GM12878 (cell line): Measurements from ENCODE around the gene NAGA. TPM values are rescaled to one million over a fixed set of nuclear protein-coding genes. Genes with fewer than 3 reads are reported as not detected.

Experiments used
- ATAC-seq: fragments of 200-7000 bp; cut with Tn5 transposase; 3 replicates; pipeline ENCODE4 v1.9.1; 2020; ENCODE audit warnings: mild to moderate bottlenecking, moderate library complexity
- BruUV-seq: library from RNA; stranded (reverse); fragments of 400-500 nt; replicated peaks from 2 replicates; lab custom pipeline; 2021; lab: Mats Ljungman, UMichigan
- CTCF ChIA-PET: fragments of 300-600 bp; sonication (Branson Sonifier 250); formaldehyde crosslinking; extraction: SDS; loops from one replicate; lab custom pipeline; 2021; ENCODE audit warnings: inconsistent platforms; lab: Yijun Ruan, JAX
- POLR2A ChIA-PET: fragments of 350-600 bp; formaldehyde crosslinking; extraction: SDS; loops from one replicate; lab custom pipeline; 2021; ENCODE audit warnings: inconsistent platforms; lab: Charles Lee
- RAD21 ChIA-PET: fragments of 300-600 bp; sonication (Branson Sonifier 250); formaldehyde crosslinking; loops from one replicate; lab custom pipeline; 2023; ENCODE audit warnings: antibody characterized with exemption; ENCODE audit not compliant: unreplicated experiment; lab: Charles Lee
- SMC1A ChIA-PET: fragments of 300-600 bp; sonication (Branson Sonifier 250); formaldehyde crosslinking; loops from one replicate; lab custom pipeline; 2023; ENCODE audit not compliant: unreplicated experiment, uncharacterized antibody; lab: Charles Lee
- DNase-seq: peaks from one replicate; pipeline ENCODE4 v3.0.0-alpha.2; 2011; ENCODE audit warnings: low read depth, low spot score
- FAIRE-seq: peaks from 3 replicates; lab custom pipeline; 2011; peaks lifted over from hg19 to GRCh38; lab: Jason Lieb, UNC
- H2AFZ ChIP-seq: 2 replicates; pipeline ENCODE4 v1.6.0; 2011; ENCODE audit warnings: low read depth, low read length, control low read depth; ENCODE audit not compliant: control insufficient read depth
- H3K27ac ChIP-seq: 2 replicates; pipeline ENCODE4 v1.5.1; 2011; ENCODE audit warnings: control low read depth; ENCODE audit not compliant: control insufficient read depth, insufficient read depth
- H3K27me3 ChIP-seq, 2 experiments: replicated peaks in 1 of 2; 2 replicates each; pipeline versions ENCODE4 v1.6.0 to v1.6.1; 2011; ENCODE audit warnings: low read length in 1 of 2; ENCODE audit not compliant: control insufficient read depth in 2 of 2, insufficient read depth in 2 of 2
- H3K36me3 ChIP-seq, 2 experiments: 2 replicates each; pipeline ENCODE4 v1.5.1; 2011; ENCODE audit warnings: low read length in 1 of 2; ENCODE audit not compliant: control insufficient read depth in 2 of 2, insufficient read depth in 2 of 2
- H3K4me1 ChIP-seq: 2 replicates; pipeline ENCODE4 v1.6.1; 2011; ENCODE audit warnings: mild to moderate bottlenecking, low read length, moderate library complexity, mixed read lengths; ENCODE audit not compliant: control insufficient read depth, insufficient read depth
- H3K4me2 ChIP-seq: 2 replicates; pipeline ENCODE4 v1.6.0; 2011; ENCODE audit warnings: control low read depth; ENCODE audit not compliant: control insufficient read depth, insufficient read depth
- H3K4me3 ChIP-seq: fragments of 200-600 bp; sonication (generic); 2 replicates; pipeline ENCODE4 v1.5.1; 2016
- H3K79me2 ChIP-seq: 2 replicates; pipeline ENCODE4 v1.6.0; 2011; ENCODE audit warnings: low read length; ENCODE audit not compliant: control insufficient read depth, insufficient read depth
- H3K9ac ChIP-seq: 2 replicates; pipeline ENCODE4 v1.8.0; 2011; ENCODE audit warnings: low read length, control low read depth, mixed read lengths; ENCODE audit not compliant: control insufficient read depth, insufficient read depth
- H3K9me3 ChIP-seq: replicated peaks from 3 replicates; pipeline ENCODE4 v1.5.1; 2011; ENCODE audit warnings: mild to moderate bottlenecking, low read length; ENCODE audit not compliant: control insufficient read depth, insufficient read depth
- H4K20me1 ChIP-seq: 2 replicates; pipeline ENCODE4 v1.6.0; 2011; ENCODE audit not compliant: control insufficient read depth, insufficient read depth
- BRCA1 ChIP-seq: IDR thresholded peaks from 2 replicates; pipeline ENCODE4 v1.6.1; 2011; ENCODE audit warnings: low read depth, low read length, improper control_type of control experiment
- ELK1 ChIP-seq: IDR thresholded peaks from 2 replicates; pipeline ENCODE4 v1.6.1; 2012; ENCODE audit warnings: low read depth, low read length, improper control_type of control experiment
- FOXK2 ChIP-seq: fragments of 450-650 bp; IDR thresholded peaks from 2 replicates; pipeline ENCODE4 v1.6.1; 2017; ENCODE audit warnings: mild to moderate bottlenecking, moderate library complexity
- KAT2A ChIP-seq: conservative IDR thresholded peaks from 2 replicates; pipeline ENCODE4 v1.6.1; 2011; ENCODE audit warnings: low read depth, low read length; ENCODE audit not compliant: control insufficient read depth
- LARP7 ChIP-seq: fragments of 450-650 bp; IDR thresholded peaks from 2 replicates; pipeline ENCODE4 v1.6.1; 2017; ENCODE audit warnings: mild to moderate bottlenecking
- MYB ChIP-seq: fragments of 150-350 bp; IDR thresholded peaks from 2 replicates; pipeline ENCODE4 v1.6.1; 2014; ENCODE audit warnings: mild to moderate bottlenecking, low read depth, low read length, borderline replicate concordance
- REST ChIP-seq: IDR thresholded peaks from 2 replicates; pipeline ENCODE4 v1.6.1; 2012; ENCODE audit warnings: mild to moderate bottlenecking, low read depth, low read length
- RFX5 ChIP-seq: IDR thresholded peaks from 2 replicates; pipeline ENCODE4 v1.6.1; 2011; ENCODE audit warnings: low read depth, low read length, improper control_type of control experiment
- RUNX3 ChIP-seq: IDR thresholded peaks from 2 replicates; pipeline ENCODE4 v1.6.1; 2012; ENCODE audit warnings: low read length, inconsistent platforms
- USF1 ChIP-seq: IDR thresholded peaks from 2 replicates; pipeline ENCODE4 v1.6.1; 2011; ENCODE audit warnings: borderline replicate concordance, low read depth, mild to moderate bottlenecking, moderate library complexity, mixed read lengths, low read length; ENCODE audit not compliant: insufficient read depth; ENCODE audit errors: extremely low read length
- YY1 ChIP-seq: IDR thresholded peaks from 2 replicates; pipeline ENCODE4 v1.6.1; 2011; ENCODE audit warnings: low read depth, mild to moderate bottlenecking, low read length
- ZSCAN29 ChIP-seq: fragments of 450-650 bp; IDR thresholded peaks from 2 replicates; pipeline ENCODE4 v1.6.1; 2017; ENCODE audit warnings: mild to moderate bottlenecking, moderate library complexity
- WGBS: methylation state at CpG from one replicate; pipeline ENCODE4 v1.1.6; 2016; ENCODE audit warnings: low lambda C conversion rate; ENCODE audit not compliant: insufficient replicate concordance, insufficient coverage; ENCODE audit errors: missing lambda C conversion rate; 5-methylcytosine and 5-hydroxymethylcytosine counted together
- in situ Hi-C: fragments of 300-500 bp; cut with MboI; formaldehyde crosslinking; loops from 9 replicates; pipeline ENCODE4 v1.14.3; 2018; ENCODE audit warnings: mixed read lengths
- intact Hi-C: fragments of 100-400 bp; cut with micrococcal nuclease; formaldehyde crosslinking; loops from one replicate; pipeline ENCODE4 v1.14.2; 2022; ENCODE audit not compliant: unreplicated experiment
- polyA plus RNA-seq, 11 experiments: library from polyadenylated mRNA; depleted of rRNA in 4 of 11; unstranded in 6 of 11; stranded (reverse) in 5 of 11; fragments of >200 nt; fragmentation: Nextera tagmentation in 4 of 11; fragmentation: Illumina TruSeq in 1 of 11; extraction: Ambion mirVana in 4 of 11; extraction: Trizol in 1 of 11; gene quantifications; 1 replicate in 1 of 11; 2 replicates in 10 of 11; pipeline versions ENCODE4 v1.2.1 to v1.2.3, GENCODE V29; 2011 to 2016; ENCODE audit warnings: inconsistent platforms in 2 of 11, missing spikeins in 2 of 11, low read depth in 1 of 11
- total RNA-seq, 4 experiments: library from RNA; depleted of rRNA in 3 of 4; stranded (reverse); fragments of >200 nt in 3 of 4; fragmentation: Illumina TruSeq in 1 of 4; extraction: Trizol in 1 of 4; gene quantifications; 2 replicates each; pipeline versions ENCODE4 v1.2.1 to v1.2.3, GENCODE V29; 2013 to 2021

NAGA gene
- total and polyA plus RNA-seq, 10 of the 15 experiments (the other 5 are each of a cell fraction or from before 2014, with no cell fraction given), result 9.3 to 46.0 (median 33.2) TPM

GRCh38 chr22:42016111-42016510 lies 54.5 kb downstream of the NAGA start:
- BruUV-seq, result no TSS peak
- no peak overlapping the region for H2AFZ ChIP-seq
- no peaks in the 10 kb centered on the region for H3K4me1 ChIP-seq
- H3K4me2 ChIP-seq, result no peak overlapping the region
- CTCF ChIA-PET, result interaction anchor here (0.7 to 1.5 kb wide), 3 partner anchors 51 to 95 kb away, joined by 3 to 4 read pairs (median 3); no protein-coding TSS in a partner anchor
- RAD21 ChIA-PET, result no interaction called here
- TF ChIP-seq ELK1 (no peak), ZSCAN29 (no peak), RFX5 (no peak), KAT2A (no peak), RUNX3 (no peak), LARP7 (no peak), FOXK2 (no peak), YY1 (no peak), REST (no peak), MYB (no peak), USF1 (no peak), BRCA1 (no peak)
- TF ChIP-seq, all 136 proteins: peak for 0
- Histone ChIP-seq H3K27me3 (no peaks in the 10 kb centered on the region), H4K20me1 (no peaks in the 10 kb centered on the region), H3K79me2 (no peaks in the 10 kb centered on the region), H3K4me3 (no peak overlapping the region), H3K36me3 (no peaks in the 10 kb centered on the region), H3K9me3 (no peaks in the 10 kb centered on the region), H3K9ac (no peak overlapping the region), H3K27ac (no peak overlapping the region)
- WGBS, result 80% methylated on average over 9 of the region's 10 CpGs
- ATAC-seq (no peak), DNase-seq (no peak), FAIRE-seq (no peak)
- SMC1A ChIA-PET, result interaction anchor here (0.9 to 1.3 kb wide), 3 partner anchors 15 to 73 kb away, joined by 3 to 5 read pairs (median 4); no protein-coding TSS in a partner anchor
- POLR2A ChIA-PET, result interaction anchor here (0.5 to 0.6 kb wide), 2 partner anchors 209 to 412 kb away, joined by 4 read pairs; no protein-coding TSS in a partner anchor
- in situ Hi-C loops (no loop called here), intact Hi-C loops (no loop called here)
